OCI-LY7 (cell line): Measurements from ENCODE around the gene NR5A1.

ENCODE experiments used
- EZH2phosphoT487 ChIP-seq: fragments of 200-600 bp; sonication (generic); IDR thresholded peaks from 2 replicates; pipeline ENCODE4 v1.6.1; 2018; ENCODE audit warnings: low read depth, borderline replicate concordance, mild to moderate bottlenecking, mixed run types, antibody characterized with exemption, low read length, moderate library complexity, mixed read lengths
- TF ChIP-seq, protein P1 (sequence below): fragments of 200-600 bp; sonication (generic); conservative IDR thresholded peaks from 2 replicates; pipeline ENCODE4 v1.5.1; 2014; ENCODE audit warnings: mild to moderate bottlenecking, antibody characterized with exemption, low read length, moderate library complexity, mixed read lengths

DNA sequence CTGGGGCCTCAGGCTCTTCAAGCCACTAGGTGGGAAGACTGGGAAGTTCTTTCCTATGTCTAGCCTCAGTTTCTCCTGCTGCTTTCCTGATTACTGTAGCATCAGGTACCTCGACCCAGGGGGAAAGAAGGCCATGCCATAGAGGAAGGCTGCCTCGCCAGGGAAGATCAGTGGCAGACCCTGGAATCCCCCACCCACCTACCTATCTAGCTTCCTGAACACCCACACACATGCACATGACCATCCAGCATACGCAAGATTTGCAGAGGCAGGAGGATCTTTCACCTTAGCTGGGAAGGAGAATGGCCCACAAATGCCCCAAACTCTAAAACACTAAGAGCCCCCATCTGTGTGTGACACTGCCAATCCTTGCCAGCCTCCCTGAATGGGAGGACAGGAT, 8.0 kb downstream of the NR5A1 start:
- TF ChIP-seq, protein P1, sequence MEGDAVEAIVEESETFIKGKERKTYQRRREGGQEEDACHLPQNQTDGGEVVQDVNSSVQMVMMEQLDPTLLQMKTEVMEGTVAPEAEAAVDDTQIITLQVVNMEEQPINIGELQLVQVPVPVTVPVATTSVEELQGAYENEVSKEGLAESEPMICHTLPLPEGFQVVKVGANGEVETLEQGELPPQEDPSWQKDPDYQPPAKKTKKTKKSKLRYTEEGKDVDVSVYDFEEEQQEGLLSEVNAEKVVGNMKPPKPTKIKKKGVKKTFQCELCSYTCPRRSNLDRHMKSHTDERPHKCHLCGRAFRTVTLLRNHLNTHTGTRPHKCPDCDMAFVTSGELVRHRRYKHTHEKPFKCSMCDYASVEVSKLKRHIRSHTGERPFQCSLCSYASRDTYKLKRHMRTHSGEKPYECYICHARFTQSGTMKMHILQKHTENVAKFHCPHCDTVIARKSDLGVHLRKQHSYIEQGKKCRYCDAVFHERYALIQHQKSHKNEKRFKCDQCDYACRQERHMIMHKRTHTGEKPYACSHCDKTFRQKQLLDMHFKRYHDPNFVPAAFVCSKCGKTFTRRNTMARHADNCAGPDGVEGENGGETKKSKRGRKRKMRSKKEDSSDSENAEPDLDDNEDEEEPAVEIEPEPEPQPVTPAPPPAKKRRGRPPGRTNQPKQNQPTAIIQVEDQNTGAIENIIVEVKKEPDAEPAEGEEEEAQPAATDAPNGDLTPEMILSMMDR: no peak
- no peak for TF ChIP-seq EZH2phosphoT487
